ENCODE measurements around the gene YIPF7. TPM values are rescaled to one million over a fixed set of nuclear protein-coding genes. Genes with fewer than 3 reads are reported as not detected.

Gene YIPF7
- polyA plus RNA-seq (2012; ENCODE audit: missing spikeins): not detected

DNA sequence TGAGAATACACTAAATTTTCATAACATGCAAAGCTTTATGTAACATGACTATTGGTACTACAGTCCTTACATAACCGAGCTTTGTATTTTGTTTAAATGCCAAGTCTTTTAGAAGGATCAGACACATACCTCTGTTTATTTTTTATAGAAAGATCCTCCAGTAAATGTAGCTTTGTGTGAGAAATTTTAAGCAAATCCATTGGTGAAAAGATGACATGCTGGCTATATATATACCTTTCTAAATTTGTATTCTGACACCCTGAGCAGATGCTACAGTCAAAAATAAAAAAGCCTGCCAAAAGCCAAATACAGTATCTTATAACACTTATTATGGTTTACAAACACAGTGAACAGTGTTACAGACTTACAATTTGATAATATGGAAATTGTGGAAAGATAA lies at the start of gene YIPF7:
YIPF7 (minus strand) TSS at position 201 of the 400 bp plus-strand sequence. CDS start 1,525 bp downstream, outside the sequence.
- FAIRE-seq (no peak), DNase-seq (ENCODE audit: insufficient read length) (no peak)
- TF ChIP-seq POLR2A (IDR thresholded peaks at IDR 0.05; ENCODE audit: low read depth, low read length) (no peak), POLR2AphosphoS5 (IDR thresholded peaks at IDR 0.05; ENCODE audit: low read depth, low read length) (no peak), TAF1 (IDR thresholded peaks at IDR 0.05; ENCODE audit: borderline replicate concordance, low read depth, low read length) (no peak)

DNA sequence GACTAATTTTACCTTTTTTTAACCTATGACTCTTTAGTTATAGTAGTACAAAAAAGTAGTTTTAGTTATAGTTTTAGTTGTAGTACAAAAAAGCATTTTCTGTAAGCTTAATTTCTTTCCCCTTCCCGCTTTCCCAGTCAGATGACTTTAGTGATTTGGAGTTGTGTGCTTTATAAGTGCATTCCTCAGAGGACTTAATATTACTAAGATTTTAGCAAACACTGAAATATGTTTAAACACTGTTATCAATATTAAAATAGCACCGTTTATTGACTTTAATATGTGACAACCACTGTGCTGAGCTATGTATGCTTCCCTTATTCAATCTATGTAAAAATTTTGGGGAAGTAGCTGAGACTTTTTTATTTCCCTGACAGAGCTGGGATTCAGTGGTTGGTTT lies 49.6 kb upstream of the YIPF7 start:
- no peak for FAIRE-seq

DNA sequence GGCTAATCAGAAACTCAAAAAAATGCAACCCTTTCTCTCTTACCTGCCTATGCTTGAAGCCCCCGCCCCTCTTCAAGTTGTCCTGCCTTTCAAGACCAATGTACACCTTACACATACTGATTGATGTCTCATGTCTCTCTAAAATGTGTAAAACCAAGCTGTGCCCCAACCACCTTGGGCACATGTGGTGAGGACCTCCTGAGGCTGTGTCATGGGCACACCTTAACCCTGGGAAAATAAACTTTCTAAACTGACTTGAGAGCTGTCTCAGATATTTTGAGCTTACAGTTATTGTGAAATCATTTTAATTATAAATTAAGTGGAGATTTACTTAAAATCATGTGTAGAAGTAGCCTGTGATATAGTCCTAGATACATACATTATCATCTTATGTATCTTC lies 49.0 kb upstream of the YIPF7 start:
- no peak for DNase-seq (ENCODE audit: insufficient read length)
- TF ChIP-seq POLR2AphosphoS5 (IDR thresholded peaks at IDR 0.05; ENCODE audit: low read depth, low read length) (0 out of 2 replicates have a peak, but pooled peaks have one; percentile 21), TAF1 (IDR thresholded peaks at IDR 0.05; ENCODE audit: borderline replicate concordance, low read depth, low read length) (no peak)
- no peak for FAIRE-seq

More for the DNA sequence above, 49.6 kb upstream of the YIPF7 start:
- DNase-seq (ENCODE audit: insufficient read length): no peak
- TF ChIP-seq TAF1 (IDR thresholded peaks at IDR 0.05; ENCODE audit: borderline replicate concordance, low read depth, low read length): no peak
- TF ChIP-seq POLR2AphosphoS5 (IDR thresholded peaks at IDR 0.05; ENCODE audit: low read depth, low read length): no peak
- no peak for TF ChIP-seq POLR2A (IDR thresholded peaks at IDR 0.05; ENCODE audit: low read depth, low read length)

DNA sequence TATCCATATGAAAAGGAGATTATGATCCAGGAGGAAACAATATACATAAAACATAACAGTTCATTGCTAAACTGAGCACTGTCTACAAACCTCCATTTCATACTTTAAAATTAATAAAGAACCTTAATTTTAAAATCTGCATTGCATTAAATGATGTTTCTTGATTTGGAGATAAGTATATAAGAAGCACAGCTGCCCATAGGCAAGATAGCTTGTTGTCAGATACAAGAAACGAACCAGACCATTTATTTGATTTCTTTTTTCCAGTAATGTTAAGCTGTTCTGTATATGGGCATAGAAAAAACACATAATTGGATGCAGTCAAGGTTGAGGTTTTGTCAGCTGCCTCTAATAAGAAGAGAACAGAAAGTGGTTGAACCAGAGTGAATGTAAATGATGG lies 33.2 kb upstream of the YIPF7 start:
- TF ChIP-seq TAF1 (IDR thresholded peaks at IDR 0.05; ENCODE audit: borderline replicate concordance, low read depth, low read length) (no peak), POLR2AphosphoS5 (IDR thresholded peaks at IDR 0.05; ENCODE audit: low read depth, low read length) (no peak), POLR2A (IDR thresholded peaks at IDR 0.05; ENCODE audit: low read depth, low read length) (no peak)
- FAIRE-seq: no peak

DNA sequence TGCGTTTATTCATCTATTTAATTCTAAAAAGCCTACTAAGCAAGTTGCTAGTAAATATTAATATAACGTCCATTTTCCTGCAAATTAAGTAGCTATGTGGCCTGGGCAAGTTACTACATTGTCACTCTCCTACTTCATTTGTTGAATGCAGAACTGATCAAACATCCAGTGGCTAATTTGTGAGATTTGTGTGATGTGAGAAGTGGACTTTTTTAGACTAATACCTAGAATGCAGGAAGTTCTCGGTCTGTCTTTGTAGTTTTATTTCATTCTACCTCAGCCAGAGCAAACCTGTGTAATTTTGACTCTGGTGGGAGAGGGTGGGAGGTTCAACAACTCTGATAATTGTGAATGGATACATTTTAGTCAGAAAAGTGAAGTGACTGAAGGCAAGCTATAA lies 27.6 kb upstream of the YIPF7 start:
- FAIRE-seq (peak; percentile 77), DNase-seq (ENCODE audit: insufficient read length) (no peak)
- no peak for TF ChIP-seq POLR2A (IDR thresholded peaks at IDR 0.05; ENCODE audit: low read depth, low read length)
- no peak for TF ChIP-seq TAF1 (IDR thresholded peaks at IDR 0.05; ENCODE audit: borderline replicate concordance, low read depth, low read length)
- TF ChIP-seq POLR2AphosphoS5 (IDR thresholded peaks at IDR 0.05; ENCODE audit: low read depth, low read length): no peak

More for the DNA sequence above, 33.2 kb upstream of the YIPF7 start:
- DNase-seq (ENCODE audit: insufficient read length): no peak

DNA sequence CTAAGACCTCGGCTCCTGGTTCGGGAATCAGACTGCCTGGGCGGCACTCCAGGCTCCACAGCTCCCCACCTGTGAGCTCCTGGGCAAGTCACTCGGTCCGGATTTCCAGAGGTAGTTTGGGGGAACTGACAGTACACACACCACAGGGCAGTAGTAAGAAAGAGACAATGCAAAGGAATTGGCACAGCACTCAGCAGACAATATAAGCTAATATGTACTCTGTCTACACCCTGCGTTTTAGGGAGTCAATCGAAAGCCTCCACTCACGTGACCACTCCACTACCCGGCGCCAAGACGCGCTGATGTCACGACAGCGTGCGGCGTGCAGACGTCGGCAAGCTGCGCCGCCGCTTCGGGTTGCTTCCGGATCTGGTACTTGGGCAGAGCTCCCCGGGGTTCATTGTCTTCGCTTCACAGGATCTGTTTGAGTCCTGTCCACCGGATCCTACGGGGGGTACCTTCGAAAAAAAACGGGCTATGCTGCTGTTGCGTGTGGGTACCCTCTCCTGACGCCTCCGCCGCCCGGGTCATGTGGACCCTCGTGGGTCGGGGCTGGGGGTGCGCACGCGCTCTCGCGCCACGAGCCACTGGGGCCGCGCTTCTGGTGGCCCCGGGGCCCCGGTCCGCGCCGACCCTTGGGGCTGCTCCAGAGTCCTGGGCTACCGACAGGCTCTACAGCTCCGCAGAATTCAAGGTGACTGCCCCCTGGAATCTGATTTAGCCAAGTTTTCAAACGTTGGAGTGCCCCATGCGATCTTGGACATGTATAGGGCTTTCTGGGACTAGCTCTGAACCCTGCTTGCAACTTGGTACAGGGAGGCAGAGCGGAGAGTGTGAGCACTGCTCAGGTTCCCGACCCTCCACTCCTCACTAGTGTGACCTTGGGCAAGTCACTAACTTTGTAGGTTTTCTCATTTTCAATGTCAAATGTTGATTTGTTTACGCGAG lies 26.9 kb upstream of the YIPF7 start, which contains the start of gene GUF1:
GUF1 (plus strand) TSS at position 327 of the 948 bp plus-strand sequence; CDS start at position 530, 203 bp downstream.
- peak; percentile 98 for FAIRE-seq
- peak; percentile 56 for DNase-seq (ENCODE audit: insufficient read length)
- TF ChIP-seq POLR2A (IDR thresholded peaks at IDR 0.05; ENCODE audit: low read depth, low read length): peak; percentile 95
- peak; percentile 91 for TF ChIP-seq POLR2AphosphoS5 (IDR thresholded peaks at IDR 0.05; ENCODE audit: low read depth, low read length)
- TF ChIP-seq TAF1 (IDR thresholded peaks at IDR 0.05; ENCODE audit: borderline replicate concordance, low read depth, low read length): peak; percentile 80

DNA sequence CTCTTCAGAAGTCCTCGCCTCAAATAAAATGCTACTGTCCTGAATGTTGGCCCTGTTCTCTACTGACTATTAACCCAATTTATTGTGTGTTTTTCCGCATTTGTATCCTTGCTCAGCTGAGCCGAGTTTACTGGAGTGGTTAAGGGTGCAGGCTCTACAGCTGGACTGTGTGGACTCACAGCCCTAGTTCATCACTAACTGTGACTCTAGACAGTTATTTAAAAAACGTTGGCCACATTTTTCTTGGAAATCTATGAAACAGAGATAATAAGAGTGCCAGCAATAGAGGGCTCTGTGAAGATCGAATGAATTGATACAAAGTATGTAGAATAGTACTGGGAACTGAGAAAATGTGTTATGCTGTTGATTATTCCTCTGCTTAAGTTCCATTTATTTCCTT lies 23.9 kb upstream of the YIPF7 start:
- TF ChIP-seq TAF1 (IDR thresholded peaks at IDR 0.05; ENCODE audit: borderline replicate concordance, low read depth, low read length) (no peak), POLR2A (IDR thresholded peaks at IDR 0.05; ENCODE audit: low read depth, low read length) (no peak), POLR2AphosphoS5 (IDR thresholded peaks at IDR 0.05; ENCODE audit: low read depth, low read length) (no peak)
- FAIRE-seq (no peak), DNase-seq (ENCODE audit: insufficient read length) (no peak)

DNA sequence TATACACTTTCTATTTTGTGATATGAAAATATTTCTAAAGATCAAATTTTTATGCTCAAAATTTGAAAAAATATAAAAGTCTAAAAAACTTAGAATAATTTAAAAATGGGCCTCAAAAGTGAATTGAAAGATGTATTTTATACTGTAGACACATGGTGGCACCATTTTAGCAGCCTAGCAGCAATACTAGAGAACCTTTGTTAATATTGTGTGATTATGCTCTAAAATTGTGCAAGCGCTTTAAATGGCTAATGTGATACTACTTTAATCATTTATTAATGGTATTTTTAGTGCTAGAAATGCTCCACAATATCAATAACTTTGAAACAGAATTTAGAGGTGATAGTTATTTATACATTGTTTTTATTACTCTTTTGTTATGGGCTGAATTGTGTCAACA lies 23.0 kb upstream of the YIPF7 start:
- no peak for FAIRE-seq
- TF ChIP-seq POLR2A (IDR thresholded peaks at IDR 0.05; ENCODE audit: low read depth, low read length) (no peak), TAF1 (IDR thresholded peaks at IDR 0.05; ENCODE audit: borderline replicate concordance, low read depth, low read length) (no peak), POLR2AphosphoS5 (IDR thresholded peaks at IDR 0.05; ENCODE audit: low read depth, low read length) (no peak)
- DNase-seq (ENCODE audit: insufficient read length): no peak

DNA sequence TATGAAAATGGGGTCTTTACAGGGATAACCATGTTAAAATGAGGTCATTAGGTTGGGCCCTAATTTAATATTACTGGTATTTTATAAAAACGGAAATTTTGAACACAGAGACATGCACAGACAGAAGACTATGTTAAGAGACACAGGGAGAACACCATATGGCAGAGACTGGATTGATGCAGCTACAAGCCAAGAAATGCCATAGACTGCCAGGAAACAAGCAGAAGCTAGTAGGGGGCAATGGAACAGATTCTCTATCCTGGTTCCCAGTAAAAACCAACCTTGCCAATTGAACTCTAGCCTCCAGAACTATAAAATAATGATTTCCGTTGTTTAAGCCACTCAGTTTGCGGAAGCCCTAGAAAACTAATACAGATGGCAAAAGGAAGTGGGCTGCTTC lies 20.2 kb upstream of the YIPF7 start:
- DNase-seq (ENCODE audit: insufficient read length) (no peak), FAIRE-seq (no peak)
- TF ChIP-seq TAF1 (IDR thresholded peaks at IDR 0.05; ENCODE audit: borderline replicate concordance, low read depth, low read length) (no peak), POLR2A (IDR thresholded peaks at IDR 0.05; ENCODE audit: low read depth, low read length) (no peak), POLR2AphosphoS5 (IDR thresholded peaks at IDR 0.05; ENCODE audit: low read depth, low read length) (no peak)

DNA sequence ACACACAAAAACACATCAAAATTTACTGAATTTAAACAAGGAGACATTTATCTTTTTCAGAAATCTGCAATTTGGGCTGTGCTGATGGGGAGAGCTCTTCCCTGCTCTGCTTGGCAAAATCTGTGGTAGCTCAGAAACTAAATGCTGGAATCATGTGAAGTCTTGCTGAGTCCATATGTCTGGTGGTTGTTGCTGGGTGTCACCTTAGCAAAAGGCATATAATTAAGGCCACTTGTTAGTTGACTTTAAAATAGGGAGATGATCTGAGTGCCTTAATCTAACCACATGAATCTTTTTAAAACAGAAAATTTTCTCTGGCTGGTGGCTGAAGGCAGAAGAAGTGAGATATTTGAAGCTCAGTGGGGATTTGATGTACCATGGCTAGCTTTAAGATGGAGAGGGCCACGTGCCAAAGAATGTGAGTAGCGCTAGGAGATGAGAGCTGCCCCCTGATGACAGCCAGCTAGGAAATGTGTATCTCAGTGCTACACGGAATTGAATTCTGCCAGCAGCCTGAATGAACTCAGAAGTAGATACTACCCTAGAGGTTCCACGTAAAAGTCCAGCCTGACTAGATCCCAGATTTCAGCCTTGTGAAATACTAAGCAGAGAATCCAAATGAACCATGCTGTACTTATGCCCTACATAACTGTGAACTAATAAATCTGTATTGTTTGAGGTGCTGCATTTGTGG lies 19.2 kb upstream of the YIPF7 start:
- FAIRE-seq (no peak), DNase-seq (ENCODE audit: insufficient read length) (no peak)
- no peak for TF ChIP-seq POLR2AphosphoS5 (IDR thresholded peaks at IDR 0.05; ENCODE audit: low read depth, low read length)
- no peak for TF ChIP-seq TAF1 (IDR thresholded peaks at IDR 0.05; ENCODE audit: borderline replicate concordance, low read depth, low read length)
- no peak for TF ChIP-seq POLR2A (IDR thresholded peaks at IDR 0.05; ENCODE audit: low read depth, low read length)

DNA sequence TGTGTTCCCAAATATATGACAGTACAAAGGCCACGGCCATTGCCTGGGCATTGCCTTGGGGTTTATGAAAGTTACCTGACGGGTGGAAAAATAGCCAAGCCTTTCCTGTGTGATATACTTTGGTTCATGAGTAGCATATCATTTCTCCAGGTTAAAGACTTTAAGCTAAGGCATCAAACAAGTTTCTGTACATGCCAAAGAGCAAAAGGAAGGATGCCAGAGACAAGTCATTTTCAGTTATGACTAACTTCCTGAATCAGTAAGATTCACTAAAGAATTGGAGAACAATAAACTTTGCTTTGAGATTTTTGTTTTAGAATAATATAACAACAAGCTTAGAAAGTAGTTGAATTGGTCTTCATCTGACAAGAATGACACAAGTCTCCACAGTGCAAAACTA lies 17.1 kb upstream of the YIPF7 start:
- TF ChIP-seq POLR2A (IDR thresholded peaks at IDR 0.05; ENCODE audit: low read depth, low read length): no peak
- TF ChIP-seq POLR2AphosphoS5 (IDR thresholded peaks at IDR 0.05; ENCODE audit: low read depth, low read length): no peak
- TF ChIP-seq TAF1 (IDR thresholded peaks at IDR 0.05; ENCODE audit: borderline replicate concordance, low read depth, low read length): no peak
- DNase-seq (ENCODE audit: insufficient read length) (no peak), FAIRE-seq (no peak)

Data from GM12892 (cell line).